Calu3 (cell line): ENCODE measurements around the gene PACRG. TPM values are rescaled to one million over a fixed set of nuclear protein-coding genes. Genes with fewer than 3 reads are reported as not detected.

ENCODE experiments used
- BruUV-seq: library from RNA; stranded (reverse); fragments of 400-500 nt; replicated peaks from 2 replicates; lab custom pipeline; 2021; lab: Mats Ljungman, UMichigan
- CTCF ChIA-PET: fragments of 300-600 bp; sonication (Branson Sonifier 250); formaldehyde crosslinking; loops from one replicate; lab custom pipeline; 2022; ENCODE audit warnings: antibody characterized with exemption; lab: Charles Lee
- DNase-seq: peaks from one replicate; pipeline ENCODE4 v3.0.0; 2022
- H3K27ac Mint-ChIP-seq: one replicate; pipeline ENCODE4 v1.8.0; 2022; ENCODE audit warnings: mixed read lengths; ENCODE audit not compliant: unreplicated experiment
- H3K27me3 Mint-ChIP-seq: one replicate; pipeline ENCODE4 v1.8.0; 2022; ENCODE audit warnings: mixed read lengths; ENCODE audit not compliant: unreplicated experiment
- H3K36me3 Mint-ChIP-seq: one replicate; pipeline ENCODE4 v1.8.0; 2022; ENCODE audit warnings: mild to moderate bottlenecking, moderate library complexity, mixed read lengths; ENCODE audit not compliant: insufficient read depth, unreplicated experiment
- H3K4me1 Mint-ChIP-seq: one replicate; pipeline ENCODE4 v1.8.0; 2022; ENCODE audit warnings: mild to moderate bottlenecking, low read depth, mixed read lengths; ENCODE audit not compliant: unreplicated experiment
- H3K4me3 Mint-ChIP-seq: one replicate; pipeline ENCODE4 v1.8.0; 2022; ENCODE audit warnings: mild to moderate bottlenecking, low read depth, moderate library complexity, mixed read lengths; ENCODE audit not compliant: unreplicated experiment
- H3K9me3 Mint-ChIP-seq: one replicate; pipeline ENCODE4 v1.8.0; 2022; ENCODE audit warnings: low read depth, mixed read lengths; ENCODE audit not compliant: unreplicated experiment
- CTCF ChIP-seq: fragments of 200-600 bp; IDR thresholded peaks from one replicate; pipeline ENCODE4 v1.8.0; 2022; ENCODE audit warnings: antibody characterized with exemption; ENCODE audit not compliant: unreplicated experiment
- intact Hi-C: fragments of 100-400 bp; cut with micrococcal nuclease; formaldehyde crosslinking; loops from one replicate; pipeline ENCODE4 v1.10.0; 2022; ENCODE audit not compliant: unreplicated experiment
- total RNA-seq: library from RNA; stranded (reverse); gene quantifications from 2 replicates; pipeline ENCODE4 v1.2.3, GENCODE V29; 2022

Gene PACRG
- total RNA-seq, 1 experiment from 2014 or later, result 1.5 TPM

- H3K9me3 Mint-ChIP-seq, result no peaks in the 10 kb centered on the region
- no peak for DNase-seq
- no peaks in the 10 kb centered on the region for H3K4me1 Mint-ChIP-seq
- intact Hi-C loops, result loop anchor here (10.0 kb wide), 1 partner anchor 308 kb away; no protein-coding TSS in a partner anchor
- H3K4me3 Mint-ChIP-seq, result no peak overlapping the region
- H3K36me3 Mint-ChIP-seq, result no peaks in the 10 kb centered on the region
- CTCF ChIA-PET, result interaction anchor here (0.6 kb wide), 2 partner anchors 195 to 309 kb away, joined by 3 read pairs; no protein-coding TSS in a partner anchor
- BruUV-seq, result no TSS peak
- TF ChIP-seq CTCF, result no peak
- no peak overlapping the region for H3K27ac Mint-ChIP-seq
- no peaks in the 10 kb centered on the region for H3K27me3 Mint-ChIP-seq
Measured at GRCh38 chr6:163162874-163163213, 435.1 kb downstream of the PACRG start.

GRCh38 chr6:163164175-163164900, 436.6 kb downstream of the PACRG start:
- no peak for DNase-seq
- H3K27ac Mint-ChIP-seq, result no peak overlapping the region
- H3K9me3 Mint-ChIP-seq, result no peaks in the 10 kb centered on the region
- no peaks in the 10 kb centered on the region for H3K4me1 Mint-ChIP-seq
- no peak overlapping the region for H3K4me3 Mint-ChIP-seq
- CTCF ChIA-PET, result no interaction called here
- no TSS peak for BruUV-seq
- TF ChIP-seq CTCF, result no peak
- intact Hi-C loops, result loop anchor here (10.0 kb wide), 1 partner anchor 310 kb away; no protein-coding TSS in a partner anchor
- no peaks in the 10 kb centered on the region for H3K27me3 Mint-ChIP-seq
- H3K36me3 Mint-ChIP-seq, result no peaks in the 10 kb centered on the region

- no peak overlapping the region for H3K27ac Mint-ChIP-seq
- no peaks in the 10 kb centered on the region for H3K36me3 Mint-ChIP-seq
- H3K4me3 Mint-ChIP-seq, result no peak overlapping the region
- no peaks in the 10 kb centered on the region for H3K4me1 Mint-ChIP-seq
- H3K27me3 Mint-ChIP-seq, result no peaks in the 10 kb centered on the region
- CTCF ChIA-PET, result no interaction called here
- BruUV-seq, result no TSS peak
- no peaks in the 10 kb centered on the region for H3K9me3 Mint-ChIP-seq
- no peak for TF ChIP-seq CTCF
- intact Hi-C loops, result loop anchor here (10.0 kb wide), 1 partner anchor 311 kb away; no protein-coding TSS in a partner anchor
- DNase-seq, result no peak
Measured at GRCh38 chr6:163165155-163165910, 437.6 kb downstream of the PACRG start.

- no peak overlapping the region for H3K4me3 Mint-ChIP-seq
- H3K27ac Mint-ChIP-seq, result no peak overlapping the region
Measured at GRCh38 chr6:163165922-163166321, 438.1 kb downstream of the PACRG start.

More at GRCh38 chr6:163165922-163166321, 438.1 kb downstream of the PACRG start:
- H3K27me3 Mint-ChIP-seq, result no peaks in the 10 kb centered on the region
- no peaks in the 10 kb centered on the region for H3K4me1 Mint-ChIP-seq
- TF ChIP-seq CTCF, result no peak
- CTCF ChIA-PET, result no interaction called here
- DNase-seq, result no peak
- no TSS peak for BruUV-seq
- no peaks in the 10 kb centered on the region for H3K9me3 Mint-ChIP-seq
- no peaks in the 10 kb centered on the region for H3K36me3 Mint-ChIP-seq
- intact Hi-C loops, result loop anchor here (10.0 kb wide), 1 partner anchor 311 kb away; no protein-coding TSS in a partner anchor
